Measurements from ENCODE around the gene BTBD17.

Gene BTBD17

DNA sequence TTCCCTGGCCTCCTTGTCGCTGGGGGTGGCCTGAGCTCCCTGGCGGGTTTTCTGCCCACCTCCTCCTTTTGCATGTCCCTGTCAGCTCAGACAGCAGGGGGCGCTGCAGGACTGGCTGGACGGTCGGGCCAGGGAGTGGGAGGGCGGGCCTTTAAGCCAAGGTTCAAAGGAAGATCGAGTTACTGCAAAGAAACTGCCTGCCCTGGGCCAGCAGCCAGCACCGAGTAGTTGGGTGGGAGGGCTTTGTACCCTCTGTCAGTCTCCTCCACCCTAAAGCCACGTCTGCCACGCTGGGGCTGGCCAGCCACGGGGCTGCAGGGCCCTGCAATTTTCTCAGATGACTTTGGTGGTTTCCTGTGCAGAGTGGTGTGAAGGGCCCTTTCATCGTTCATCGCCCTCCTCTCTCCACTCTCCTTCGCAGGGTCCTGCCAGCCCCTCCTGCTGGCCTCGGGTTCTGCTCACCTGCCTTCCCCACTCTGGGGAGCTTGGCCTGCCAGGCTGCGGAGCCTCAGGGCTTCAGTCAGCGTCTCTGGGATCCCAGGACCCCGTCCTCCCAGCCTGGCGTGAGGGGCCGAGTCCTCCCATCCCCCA, 17.9 kb upstream of the BTBD17 start:
- no peaks in the 10 kb centered on the region for H3K36me3 ChIP-seq (ENCODE audit: low read length)
- H3K9me2 ChIP-seq (replicated peaks; ENCODE audit: insufficient read depth, low read length) = no peaks in the 10 kb centered on the region
- no peaks in the 10 kb centered on the region for H3K79me2 ChIP-seq (ENCODE audit: insufficient read depth, low read length)
- no peak overlapping the region for H3K9ac ChIP-seq (ENCODE audit: low read length)
- no peak overlapping the region for H3K4me3 ChIP-seq (ENCODE audit: insufficient read depth, low read length, poor library complexity, severe bottlenecking)
- no peaks in the 10 kb centered on the region for H3F3A ChIP-seq (ENCODE audit: insufficient read depth)
- TF ChIP-seq, protein P1, sequence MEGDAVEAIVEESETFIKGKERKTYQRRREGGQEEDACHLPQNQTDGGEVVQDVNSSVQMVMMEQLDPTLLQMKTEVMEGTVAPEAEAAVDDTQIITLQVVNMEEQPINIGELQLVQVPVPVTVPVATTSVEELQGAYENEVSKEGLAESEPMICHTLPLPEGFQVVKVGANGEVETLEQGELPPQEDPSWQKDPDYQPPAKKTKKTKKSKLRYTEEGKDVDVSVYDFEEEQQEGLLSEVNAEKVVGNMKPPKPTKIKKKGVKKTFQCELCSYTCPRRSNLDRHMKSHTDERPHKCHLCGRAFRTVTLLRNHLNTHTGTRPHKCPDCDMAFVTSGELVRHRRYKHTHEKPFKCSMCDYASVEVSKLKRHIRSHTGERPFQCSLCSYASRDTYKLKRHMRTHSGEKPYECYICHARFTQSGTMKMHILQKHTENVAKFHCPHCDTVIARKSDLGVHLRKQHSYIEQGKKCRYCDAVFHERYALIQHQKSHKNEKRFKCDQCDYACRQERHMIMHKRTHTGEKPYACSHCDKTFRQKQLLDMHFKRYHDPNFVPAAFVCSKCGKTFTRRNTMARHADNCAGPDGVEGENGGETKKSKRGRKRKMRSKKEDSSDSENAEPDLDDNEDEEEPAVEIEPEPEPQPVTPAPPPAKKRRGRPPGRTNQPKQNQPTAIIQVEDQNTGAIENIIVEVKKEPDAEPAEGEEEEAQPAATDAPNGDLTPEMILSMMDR (IDR thresholded peaks at IDR 0.05; ENCODE audit: insufficient read depth, low read length, poor library complexity, severe bottlenecking) = peak; percentile 66
- TF ChIP-seq EZH2phosphoT487 (conservative IDR thresholded peaks at IDR 0.05; ENCODE audit: low read length) = no peak
- no peaks in the 10 kb centered on the region for H3K9me3 ChIP-seq (ENCODE audit: insufficient read depth, low read length)
- no peak overlapping the region for H3K4me2 ChIP-seq (ENCODE audit: low read depth, low read length, poor library complexity, severe bottlenecking)
- H2AFZ ChIP-seq (ENCODE audit: low read depth, low read length, severe bottlenecking) = no peak overlapping the region
- no peaks in the 10 kb centered on the region for H3K27me3 ChIP-seq (ENCODE audit: low read length)
- H3K27ac ChIP-seq (ENCODE audit: low read depth, low read length) = no peak overlapping the region
- no peaks in the 10 kb centered on the region for H4K20me1 ChIP-seq (ENCODE audit: low read depth, low read length)

DNA sequence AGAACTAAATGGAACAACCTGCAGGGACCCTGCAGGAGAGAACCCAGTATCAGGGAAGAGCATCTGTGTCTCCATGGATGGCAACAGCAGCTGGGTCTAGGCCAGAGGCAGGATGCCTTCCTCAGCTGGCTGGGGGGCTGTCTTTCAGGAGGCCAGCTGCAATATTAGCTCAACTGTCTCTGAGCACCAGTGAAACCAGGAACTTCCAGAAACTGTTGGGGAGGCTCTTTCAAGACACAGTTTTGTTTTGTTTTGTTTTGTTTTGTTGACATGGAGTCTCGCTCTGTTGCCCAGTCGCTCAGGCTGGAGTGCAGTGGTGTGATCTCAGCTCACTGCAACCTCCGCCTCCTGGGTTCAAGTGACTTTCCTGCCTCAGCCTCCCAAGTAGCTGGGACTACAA, 13.2 kb upstream of the BTBD17 start:
- no peak overlapping the region for H3K27ac ChIP-seq (ENCODE audit: low read depth, low read length)
- H3K9me3 ChIP-seq (ENCODE audit: insufficient read depth, low read length) = no peaks in the 10 kb centered on the region
- no peaks in the 10 kb centered on the region for H3F3A ChIP-seq (ENCODE audit: insufficient read depth)
- H3K36me3 ChIP-seq (ENCODE audit: low read length) = no peaks in the 10 kb centered on the region
- no peak overlapping the region for H3K9ac ChIP-seq (ENCODE audit: low read length)
- H3K4me3 ChIP-seq (ENCODE audit: insufficient read depth, low read length, poor library complexity, severe bottlenecking) = no peak overlapping the region
- no peaks in the 10 kb centered on the region for H4K20me1 ChIP-seq (ENCODE audit: low read depth, low read length)
- no peaks in the 10 kb centered on the region for H3K79me2 ChIP-seq (ENCODE audit: insufficient read depth, low read length)
- no peak overlapping the region for H3K4me2 ChIP-seq (ENCODE audit: low read depth, low read length, poor library complexity, severe bottlenecking)
- no peaks in the 10 kb centered on the region for H3K9me2 ChIP-seq (replicated peaks; ENCODE audit: insufficient read depth, low read length)
- H2AFZ ChIP-seq (ENCODE audit: low read depth, low read length, severe bottlenecking) = no peak overlapping the region
- H3K27me3 ChIP-seq (ENCODE audit: low read length) = no peaks in the 10 kb centered on the region
- TF ChIP-seq, protein P1 (IDR thresholded peaks at IDR 0.05; ENCODE audit: insufficient read depth, low read length, poor library complexity, severe bottlenecking) = no peak
- TF ChIP-seq EZH2phosphoT487 (conservative IDR thresholded peaks at IDR 0.05; ENCODE audit: low read length) = no peak

- TF ChIP-seq, protein P1 (IDR thresholded peaks at IDR 0.05; ENCODE audit: insufficient read depth, low read length, poor library complexity, severe bottlenecking) = no peak
- no peak for TF ChIP-seq EZH2phosphoT487 (conservative IDR thresholded peaks at IDR 0.05; ENCODE audit: low read length)
- no peak overlapping the region for H3K4me2 ChIP-seq (ENCODE audit: low read depth, low read length, poor library complexity, severe bottlenecking)
- H4K20me1 ChIP-seq (ENCODE audit: low read depth, low read length) = no peaks in the 10 kb centered on the region
- no peaks in the 10 kb centered on the region for H3K36me3 ChIP-seq (ENCODE audit: low read length)
- H3F3A ChIP-seq (ENCODE audit: insufficient read depth) = no peaks in the 10 kb centered on the region
- no peak overlapping the region for H3K4me3 ChIP-seq (ENCODE audit: insufficient read depth, low read length, poor library complexity, severe bottlenecking)
- H3K79me2 ChIP-seq (ENCODE audit: insufficient read depth, low read length) = no peaks in the 10 kb centered on the region
- no peaks in the 10 kb centered on the region for H3K9me2 ChIP-seq (replicated peaks; ENCODE audit: insufficient read depth, low read length)
- H3K9me3 ChIP-seq (ENCODE audit: insufficient read depth, low read length) = no peaks in the 10 kb centered on the region
- no peak overlapping the region for H3K27ac ChIP-seq (ENCODE audit: low read depth, low read length)
- H3K27me3 ChIP-seq (ENCODE audit: low read length) = no peaks in the 10 kb centered on the region
- no peak overlapping the region for H3K9ac ChIP-seq (ENCODE audit: low read length)
- H2AFZ ChIP-seq (ENCODE audit: low read depth, low read length, severe bottlenecking) = no peak overlapping the region
Observed at GRCh38 chr17:74373838-74374606, 12.4 kb upstream of the BTBD17 start.

Data from SU-DHL-6 (cell line).